H1 (cell line): ENCODE data around the gene RCAN2.

Source experiments
- CBX8 ChIP-seq: fragments of 300-800, 300-1000 bp; sonication (generic); IDR thresholded peaks from 2 replicates; pipeline ENCODE4 v1.7.1; 2016; ENCODE audit warnings: low read depth, low read length, borderline replicate concordance
- CREB1 ChIP-seq: IDR thresholded peaks from 2 replicates; pipeline ENCODE4 v1.6.1; 2012; ENCODE audit warnings: inconsistent platforms
- CTCF ChIP-seq, 3 experiments: IDR thresholded peaks; 1 replicate in 2 of 3; 2 replicates in 1 of 3; pipeline versions ENCODE4 v1.5.1 to v1.6.1; 2011; ENCODE audit warnings: low read length in 3 of 3, mild to moderate bottlenecking in 3 of 3, inconsistent platforms in 2 of 3, low read depth in 1 of 3, moderate library complexity in 1 of 3; ENCODE audit not compliant: insufficient read depth in 1 of 3; ENCODE audit errors: control extremely low read depth in 1 of 3
- EZH2 ChIP-seq: fragments of 200-600 bp; sonication (generic); IDR thresholded peaks from 2 replicates; pipeline ENCODE4 v1.7.1; 2012; ENCODE audit warnings: low read depth, mild to moderate bottlenecking, moderate library complexity, low read length, inconsistent platforms; ENCODE audit not compliant: severe bottlenecking
- NRF1 ChIP-seq: IDR thresholded peaks from 2 replicates; pipeline ENCODE4 v1.6.1; 2011; ENCODE audit warnings: mild to moderate bottlenecking, low read depth, low read length, improper control_type of control experiment
- POLR2A ChIP-seq, 2 experiments: IDR thresholded peaks; 1 replicate in 1 of 2; 2 replicates in 1 of 2; pipeline ENCODE4 v1.6.1; 2011; ENCODE audit warnings: low read depth in 2 of 2, low read length in 2 of 2, mild to moderate bottlenecking in 2 of 2; ENCODE audit errors: control extremely low read depth in 1 of 2
- POLR2AphosphoS5 ChIP-seq: IDR thresholded peaks from 2 replicates; pipeline ENCODE4 v1.6.1; 2011; ENCODE audit warnings: low read depth, low read length
- SIN3A ChIP-seq, 2 experiments: IDR thresholded peaks in 1 of 2; conservative IDR thresholded peaks in 1 of 2; 2 replicates each; pipeline ENCODE4 v1.6.1; 2011 to 2012; ENCODE audit warnings: low read length in 2 of 2, improper control_type of control experiment in 1 of 2, low read depth in 1 of 2, mild to moderate bottlenecking in 1 of 2
- SRF ChIP-seq: IDR thresholded peaks from 2 replicates; pipeline ENCODE4 v1.6.1; 2011; ENCODE audit warnings: mild to moderate bottlenecking, low read depth, low read length, moderate library complexity
- TBP ChIP-seq: IDR thresholded peaks from 2 replicates; pipeline ENCODE4 v1.6.1; 2011; ENCODE audit warnings: low read depth, low read length, improper control_type of control experiment
- YY1 ChIP-seq: IDR thresholded peaks from 2 replicates; pipeline ENCODE4 v1.6.1; 2011; ENCODE audit warnings: low read depth, mild to moderate bottlenecking, low read length

GRCh38 chr6:46509981-46510510 is 18.8 kb upstream of the RCAN2 start:
- TF ChIP-seq EZH2 (no peak), CBX8 (no peak), CTCF (IDR thresholded peaks at IDR 0.05; ENCODE audit: control extremely low read depth in 1 of 3, insufficient read depth in 1 of 3, low read depth in 1 of 3, low read length in 3 of 3) (no peak), SIN3A (conservative IDR thresholded peaks at IDR 0.05 in 1 of 2, IDR thresholded peaks at IDR 0.05 in 1 of 2; ENCODE audit: low read depth in 1 of 2, low read length in 2 of 2) (no peak), POLR2A (IDR thresholded peaks at IDR 0.05; ENCODE audit: control extremely low read depth in 1 of 2, low read depth in 2 of 2, low read length in 2 of 2) (no peak), TBP (no peak), NRF1 (no peak), POLR2AphosphoS5 (no peak), CREB1 (no peak), YY1 (no peak), SRF (no peak)
